Measurements from ENCODE around the gene ROBO4. TPM values are rescaled to one million over a fixed set of nuclear protein-coding genes. Genes with fewer than 3 reads are reported as not detected.

The ROBO4 gene
- total RNA-seq, 4 donors from 2014 or later = 13.9 to 33.6 (median 23.4) TPM

DNA sequence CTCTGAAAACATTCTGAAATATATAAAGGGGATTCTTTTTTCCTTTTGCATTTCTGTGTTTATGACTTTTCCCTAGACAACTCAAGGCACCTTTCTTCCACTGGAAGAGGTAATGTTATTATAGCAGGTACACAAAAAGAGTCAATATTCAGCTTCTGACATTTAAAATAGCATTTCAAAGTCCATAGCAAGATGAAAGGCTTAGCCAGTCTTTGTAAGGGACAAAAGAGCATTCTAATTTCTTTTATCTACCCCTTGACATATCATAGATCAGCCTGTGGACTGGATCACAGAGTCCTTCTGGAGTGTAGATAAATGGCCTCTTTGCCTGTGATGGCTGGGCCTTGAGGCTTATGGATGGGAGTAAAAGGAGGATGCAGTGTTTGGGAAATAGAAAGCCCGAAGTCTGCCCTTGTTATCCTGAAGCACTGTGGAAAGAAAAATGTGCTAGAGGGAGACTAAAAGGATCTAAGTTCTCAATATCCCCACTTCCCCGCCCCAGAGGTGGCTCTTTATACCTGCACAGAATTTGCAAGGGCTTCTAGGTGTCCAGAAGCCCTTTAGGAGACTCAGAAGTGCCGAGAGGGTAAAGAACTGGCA is 39.8 kb upstream of the ROBO4 start:
- no peaks in the 10 kb centered on the region for H3K36me3 ChIP-seq
- no peak overlapping the region for H3K27ac ChIP-seq
- no peak for ATAC-seq
- no peak for TF ChIP-seq EP300 (IDR thresholded peaks at IDR 0.05)
- TF ChIP-seq POLR2A (IDR thresholded peaks at IDR 0.05) = no peak
- no peak for TF ChIP-seq CTCF (IDR thresholded peaks at IDR 0.05)
- no peak for TF ChIP-seq POLR2AphosphoS5 (IDR thresholded peaks at IDR 0.05)
- H3K27me3 ChIP-seq = peaks cover 33% of the 10 kb centered on the region
- no peaks in the 10 kb centered on the region for H3K4me1 ChIP-seq
- no peak overlapping the region for H3K4me3 ChIP-seq
- 86 to 100% methylated on average over 2 to 3 of the region's 3 CpGs for WGBS, 2 donors (ENCODE audit: low coverage in 1 of 2)
- H3K9me3 ChIP-seq = no peaks in the 10 kb centered on the region

DNA sequence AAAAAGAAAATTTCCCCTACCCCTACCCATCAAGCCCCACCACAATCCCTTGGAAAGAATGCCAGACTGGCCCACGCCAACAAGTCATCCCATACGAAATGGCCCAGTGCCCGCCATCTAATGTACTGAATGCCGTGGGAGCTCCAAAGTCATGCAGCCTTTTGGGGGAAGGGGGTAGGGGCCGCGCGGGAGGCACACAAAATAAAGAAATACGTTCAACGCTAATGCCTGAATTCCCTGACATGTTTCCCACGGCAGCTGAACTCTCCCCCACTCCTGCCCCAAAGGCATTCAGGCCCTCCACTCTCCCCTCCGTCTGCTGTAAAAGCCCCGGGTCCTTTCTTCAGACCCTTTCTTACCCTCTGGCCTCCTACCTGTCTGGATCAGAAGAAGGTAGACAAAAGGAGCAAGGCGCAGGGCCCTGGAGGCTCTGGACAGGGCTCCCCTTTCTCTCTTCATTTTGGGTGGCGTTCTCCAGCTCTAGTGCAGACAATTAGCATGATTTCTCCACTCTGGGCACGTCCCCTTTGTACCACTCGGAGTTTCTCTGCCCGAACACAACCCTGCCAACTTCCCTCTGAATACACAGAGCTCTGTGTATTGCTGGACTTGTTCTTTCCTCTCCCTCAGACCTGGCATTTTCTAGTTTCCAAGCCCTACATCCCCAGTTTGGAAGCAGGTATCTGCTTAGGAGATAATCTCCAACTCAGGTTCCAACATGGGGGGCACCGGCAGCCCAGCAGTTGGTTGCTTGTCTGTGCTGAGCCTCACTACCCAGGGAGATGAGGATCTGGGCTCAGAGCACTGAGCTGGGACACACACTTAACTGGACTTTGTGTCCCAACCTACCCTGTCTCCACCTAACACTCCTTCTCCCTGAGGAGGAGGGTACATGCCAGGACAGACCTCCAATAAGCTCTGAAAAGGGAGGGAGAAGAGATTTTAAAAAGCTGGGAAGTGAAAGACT is 38.2 kb upstream of the ROBO4 start, which contains the start of gene HEPACAM:
Gene HEPACAM, minus strand, starts transcription at position 500 of the 967 bp plus-strand sequence. Its CDS starts 41 bp downstream, at position 459.
- WGBS, 2 donors (ENCODE audit: low coverage in 1 of 2) = 72 to 75% methylated on average over 4 to 16 of the region's 18 CpGs
- H3K9me3 ChIP-seq = no peaks in the 10 kb centered on the region
- H3K36me3 ChIP-seq = no peaks in the 10 kb centered on the region
- H3K4me1 ChIP-seq = no peaks in the 10 kb centered on the region
- H3K27ac ChIP-seq = peak within 1 kb of the TSS in 1 of 4 donors; percentile 4
- ATAC-seq = no peak
- H3K4me3 ChIP-seq = peak within 1 kb of the TSS in 1 of 2 donors; percentile 2
- TF ChIP-seq POLR2A (IDR thresholded peaks at IDR 0.05) = no peak
- H3K27me3 ChIP-seq = peaks cover 33% of the 10 kb centered on the region

DNA sequence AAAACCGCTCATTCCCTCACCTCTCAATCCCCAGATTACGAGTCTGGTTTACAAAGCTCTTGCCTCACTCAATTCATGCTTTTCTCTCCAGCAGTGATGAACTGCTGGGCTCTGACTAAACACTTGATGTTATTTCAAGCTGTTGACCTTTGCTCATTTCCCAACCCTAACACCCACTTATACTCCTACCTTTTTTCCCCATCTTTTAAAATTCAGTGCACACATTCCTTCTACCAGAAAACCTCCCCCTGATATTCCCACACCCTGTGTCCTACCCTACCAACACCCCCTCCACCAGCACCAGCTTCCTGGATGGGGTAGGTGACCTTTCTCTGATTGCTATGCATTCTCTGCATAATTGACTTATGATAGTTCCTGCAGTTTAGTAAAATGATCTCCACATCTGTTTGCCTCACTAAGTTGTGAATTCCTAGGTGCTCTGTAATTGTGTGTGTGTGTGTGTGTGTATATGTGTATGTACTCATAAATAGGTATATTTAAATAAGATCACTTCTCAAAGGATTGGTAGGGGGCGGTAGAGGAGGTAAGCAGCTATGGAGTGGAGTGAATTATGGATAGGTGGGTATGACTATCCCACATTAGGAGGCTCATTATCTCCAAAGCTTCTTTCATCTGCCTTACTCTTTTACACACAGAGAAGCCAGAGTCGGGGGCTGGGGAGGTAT is 37.3 kb upstream of the ROBO4 start:
- 50 to 52% methylated on average over 1 to 3 of the region's 4 CpGs for WGBS, 2 donors (ENCODE audit: low coverage in 1 of 2)
- TF ChIP-seq POLR2AphosphoS5 (IDR thresholded peaks at IDR 0.05) (no peak), EP300 (IDR thresholded peaks at IDR 0.05) (no peak), POLR2A (IDR thresholded peaks at IDR 0.05) (no peak), CTCF (IDR thresholded peaks at IDR 0.05) (no peak)
- Histone ChIP-seq H3K27ac (no peak overlapping the region), H3K4me1 (no peaks in the 10 kb centered on the region), H3K36me3 (no peaks in the 10 kb centered on the region), H3K27me3 (peaks cover 33% of the 10 kb centered on the region), H3K9me3 (no peaks in the 10 kb centered on the region), H3K4me3 (peak overlapping the region in 1 of 2 donors; percentile 2)
- ATAC-seq = no peak

GRCh38 chr11:124930799-124931198 is 33.1 kb upstream of the ROBO4 start:
- 58 to 78% methylated on average over 3 of the region's 3 CpGs for WGBS, 2 donors (ENCODE audit: low coverage in 1 of 2)
- ATAC-seq = no peak
- H3K4me3 ChIP-seq = no peak overlapping the region
- H3K4me1 ChIP-seq = no peaks in the 10 kb centered on the region
- H3K27ac ChIP-seq = no peak overlapping the region
- H3K36me3 ChIP-seq = no peaks in the 10 kb centered on the region
- TF ChIP-seq POLR2A (IDR thresholded peaks at IDR 0.05) (no peak), EP300 (IDR thresholded peaks at IDR 0.05) (no peak), CTCF (IDR thresholded peaks at IDR 0.05) (no peak), POLR2AphosphoS5 (IDR thresholded peaks at IDR 0.05) (no peak)
- no peaks in the 10 kb centered on the region for H3K9me3 ChIP-seq
- H3K27me3 ChIP-seq = peaks cover 18% of the 10 kb centered on the region
